T-helper 22 cell (primary cell): ENCODE measurements around the gene KSR2.

ENCODE experiments used
- DNase-seq: peaks from one replicate; pipeline ENCODE4 v3.0.0-alpha.2; 2020; ENCODE audit warnings: low read depth

Gene KSR2

DNA sequence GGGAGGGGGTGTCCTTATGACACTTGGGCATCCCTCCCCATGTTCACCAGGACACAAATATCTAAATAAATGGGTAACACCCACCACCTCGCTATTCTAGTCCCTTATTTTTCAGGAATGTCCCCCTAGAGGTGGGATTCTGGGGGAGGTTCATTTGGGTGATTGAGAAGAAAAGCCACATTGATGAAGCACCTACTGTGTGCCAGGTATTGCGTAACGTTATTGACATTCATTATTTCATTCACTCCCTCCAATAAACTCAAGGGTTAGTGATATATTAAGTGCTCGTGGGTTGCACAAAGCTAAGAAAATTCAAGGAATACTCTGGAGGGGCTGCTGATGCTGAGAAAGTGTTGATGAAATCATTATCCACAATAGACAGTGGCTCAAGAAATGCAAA is 514.8 kb downstream of the KSR2 start:
- DNase-seq, result no peak

DNA sequence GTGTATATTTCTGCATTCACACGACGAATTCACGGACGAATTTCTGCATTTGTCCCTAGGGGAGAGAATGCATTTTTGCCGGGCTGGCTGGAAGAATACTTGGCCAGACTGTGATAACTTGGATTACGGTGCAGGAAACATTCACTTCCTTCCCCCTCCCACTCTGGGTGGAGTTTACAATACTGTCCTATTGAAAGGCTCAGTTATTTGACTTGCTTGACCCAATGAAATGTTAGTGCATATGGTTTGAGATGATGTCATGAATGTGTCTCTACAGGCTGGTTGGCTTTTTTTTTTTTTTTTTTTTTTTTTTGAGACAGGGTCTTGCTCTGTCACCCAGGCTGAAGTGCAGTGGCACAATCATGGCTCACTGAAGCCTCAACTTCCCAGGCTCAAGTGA is 516.7 kb downstream of the KSR2 start:
- DNase-seq, result no peak

DNA sequence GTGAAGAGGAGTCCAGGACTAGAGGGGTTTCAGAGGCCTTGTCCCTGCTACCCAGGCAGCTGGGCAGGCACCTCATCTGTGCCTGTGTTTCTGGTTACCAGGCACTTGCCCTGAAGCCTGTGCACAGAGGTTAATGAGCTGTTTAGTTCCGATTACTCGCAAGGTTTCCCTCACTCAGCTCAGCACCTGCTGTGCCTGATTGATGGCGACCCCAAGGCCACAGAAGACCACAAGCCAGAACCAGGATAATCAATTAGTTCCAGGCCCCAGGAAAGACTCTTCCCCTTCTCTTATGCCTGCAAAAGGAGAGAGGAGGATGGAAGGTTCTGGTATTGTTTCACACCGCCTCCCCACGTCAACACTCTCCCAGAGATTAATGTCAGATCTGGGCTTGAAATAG is 518.6 kb downstream of the KSR2 start:
- no peak for DNase-seq

DNA sequence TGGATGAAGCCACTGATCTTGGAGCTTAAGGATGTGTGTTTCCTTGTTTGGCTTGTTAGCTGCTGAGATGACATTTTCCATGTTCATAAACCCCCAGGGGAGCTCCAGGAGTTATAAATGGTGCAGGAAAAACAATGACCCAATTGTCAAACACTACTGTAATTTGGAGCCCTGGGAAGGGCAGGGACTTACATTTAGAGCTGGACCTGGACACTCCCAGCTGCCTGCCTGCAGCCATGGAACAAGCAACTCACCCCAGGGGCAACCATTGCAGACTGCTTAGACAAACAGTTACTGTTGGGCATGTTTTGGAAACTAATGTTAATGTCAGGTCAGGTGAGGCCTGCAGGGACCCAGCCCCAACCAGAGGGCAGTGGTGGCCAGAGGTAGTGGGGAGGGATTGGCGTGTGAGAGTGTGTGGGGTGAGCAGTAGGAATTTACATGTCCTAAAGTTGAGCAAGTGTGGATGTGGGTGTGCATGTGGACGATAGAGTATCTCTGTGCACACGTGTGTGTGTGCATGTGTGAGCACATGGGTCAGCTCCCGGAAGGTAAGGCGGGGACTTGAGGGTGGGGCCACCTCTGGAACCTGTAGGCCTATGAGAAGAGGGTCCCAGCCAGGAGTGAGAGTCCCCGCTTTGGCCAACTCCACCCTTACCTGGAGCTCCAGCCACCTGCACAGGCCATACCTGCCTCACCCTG is 521.0 kb downstream of the KSR2 start:
- no peak for DNase-seq

DNA sequence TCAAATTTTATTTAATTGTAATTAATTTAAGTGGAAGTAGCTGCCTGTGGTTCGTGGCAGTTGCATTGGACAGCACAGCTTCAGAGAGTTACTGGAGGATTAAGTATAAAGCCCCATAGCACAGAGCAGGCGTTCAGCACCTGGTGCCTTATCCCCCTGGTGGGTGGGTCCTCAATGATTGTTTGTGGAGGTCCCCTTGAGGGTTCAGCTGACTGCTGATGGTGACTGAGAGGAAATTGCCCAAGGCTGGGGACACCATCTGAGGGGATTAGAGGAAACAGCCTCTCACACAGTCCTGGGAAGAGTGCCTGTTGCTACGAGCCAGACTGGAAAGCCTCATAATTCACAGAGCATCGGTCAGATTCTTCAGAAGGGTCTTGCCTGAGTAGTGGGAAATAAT is 524.0 kb downstream of the KSR2 start:
- DNase-seq, result no peak

DNA sequence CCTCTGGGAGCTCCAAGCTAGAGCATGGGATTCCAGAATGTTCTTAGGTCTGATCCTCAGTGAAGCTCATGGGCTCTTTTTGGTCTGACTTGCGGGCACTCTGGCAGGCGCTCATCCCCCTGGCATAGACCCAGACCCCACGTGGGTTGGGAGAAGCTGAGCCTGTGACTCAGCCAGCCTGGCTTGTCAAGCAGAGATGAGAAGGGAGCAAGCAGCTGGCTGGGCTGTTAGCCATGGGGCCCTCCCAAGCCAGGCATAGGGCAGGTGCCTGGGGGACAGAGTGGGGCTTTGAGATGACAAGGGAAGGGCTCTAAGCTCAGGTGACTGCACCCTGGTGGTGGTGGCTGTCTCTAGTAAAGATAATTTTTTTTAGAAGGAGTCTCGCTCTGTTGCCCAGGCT is 527.0 kb downstream of the KSR2 start:
- no peak for DNase-seq

DNA sequence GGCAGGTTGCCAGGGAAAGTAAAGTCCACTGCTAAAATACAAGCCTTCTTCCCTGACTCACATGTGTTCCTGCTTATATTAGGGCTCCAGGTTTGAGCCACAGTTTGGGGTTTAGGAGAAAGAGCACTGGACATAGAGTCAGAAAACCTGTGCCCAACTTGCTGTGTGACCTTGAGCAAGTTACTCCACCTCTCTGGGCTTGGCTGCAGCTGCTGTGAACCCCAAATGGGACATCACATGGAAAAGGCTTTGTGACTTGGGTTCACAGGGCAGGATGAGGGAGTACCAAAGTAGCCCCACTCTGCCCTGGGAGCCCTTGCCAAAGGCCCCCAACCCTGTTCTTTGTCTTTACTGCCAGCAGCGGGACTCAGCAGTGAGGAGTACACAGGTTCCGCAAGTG is 528.4 kb downstream of the KSR2 start:
- no peak for DNase-seq

DNA sequence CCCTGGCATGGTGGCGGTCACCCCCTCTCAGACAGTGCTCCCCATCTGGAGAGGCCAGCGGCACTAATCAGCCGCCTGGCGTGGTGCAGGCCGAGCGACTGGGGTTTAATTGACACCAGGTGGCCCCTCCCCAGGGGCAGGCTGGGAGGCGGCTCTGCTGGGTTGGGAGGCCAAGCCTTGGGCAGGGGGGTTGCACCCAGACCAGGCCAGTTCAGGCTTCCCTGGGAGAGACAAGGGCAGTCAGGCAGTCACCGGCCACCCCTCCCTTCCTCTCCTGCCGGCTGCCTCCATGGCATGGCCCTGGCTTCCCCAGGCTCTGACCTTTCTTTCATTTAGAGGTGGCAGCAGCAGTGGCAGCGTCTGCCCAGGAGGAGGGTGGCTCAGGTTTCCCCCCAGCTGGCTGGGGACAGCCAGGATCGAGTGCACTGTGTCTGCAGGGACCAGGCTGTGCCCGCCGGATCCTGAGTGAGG is 529.2 kb downstream of the KSR2 start:
- no peak for DNase-seq

DNA sequence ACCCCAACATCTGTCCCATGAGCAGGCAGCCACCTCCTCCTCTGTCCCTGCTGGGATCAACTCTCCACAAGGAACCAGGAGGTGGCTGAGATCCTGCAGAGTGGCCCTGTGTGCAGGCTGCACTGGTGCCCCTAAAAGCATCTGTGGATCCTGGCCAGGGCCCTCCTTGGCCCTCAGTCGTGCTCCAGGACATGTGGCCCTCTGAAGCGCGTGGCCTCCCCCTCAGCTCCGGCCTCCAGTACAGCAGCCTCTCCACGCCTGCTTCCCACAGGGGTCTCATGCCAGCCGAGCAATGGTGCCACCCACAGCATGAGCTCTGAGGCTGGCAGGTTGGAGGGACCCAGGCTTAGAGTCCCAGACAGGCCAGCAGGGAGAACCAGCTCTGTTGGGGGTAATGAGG is 530.0 kb downstream of the KSR2 start:
- DNase-seq, result no peak

DNA sequence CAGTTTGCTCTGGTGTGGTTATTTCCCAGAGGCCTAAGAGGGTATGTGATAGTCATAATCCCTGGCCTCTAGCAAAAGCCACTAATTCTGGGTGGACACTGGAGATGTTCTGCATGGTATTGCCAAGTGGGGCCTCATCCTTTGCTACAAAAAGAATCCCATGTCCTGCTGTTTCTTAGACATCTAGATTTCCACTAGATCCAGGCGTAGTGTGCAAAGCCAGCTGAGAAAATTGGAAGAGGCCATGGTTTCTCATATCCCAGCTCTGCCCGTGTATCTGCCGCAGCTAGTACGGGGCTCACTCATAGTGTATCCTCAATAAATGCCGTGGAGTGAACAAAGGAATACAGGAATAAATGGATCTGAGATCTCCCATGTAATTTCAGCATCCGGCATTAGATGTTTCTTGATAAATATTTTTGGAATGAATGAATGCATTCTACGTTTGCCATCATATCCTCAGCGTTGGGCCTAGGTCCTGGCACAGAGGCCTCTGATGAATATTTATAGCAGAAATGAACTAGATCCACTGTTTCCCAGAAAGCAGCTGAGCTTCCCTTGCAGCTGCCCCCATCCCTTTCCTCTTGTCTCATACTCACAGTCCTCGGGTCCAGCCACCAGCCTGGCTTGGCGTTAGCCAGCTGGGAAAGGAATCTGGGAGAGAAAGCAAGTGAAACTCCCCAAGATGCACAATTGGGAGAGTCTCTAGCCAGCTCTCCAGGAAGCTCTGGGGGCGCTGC is 531.1 kb downstream of the KSR2 start:
- DNase-seq, result no peak

DNA sequence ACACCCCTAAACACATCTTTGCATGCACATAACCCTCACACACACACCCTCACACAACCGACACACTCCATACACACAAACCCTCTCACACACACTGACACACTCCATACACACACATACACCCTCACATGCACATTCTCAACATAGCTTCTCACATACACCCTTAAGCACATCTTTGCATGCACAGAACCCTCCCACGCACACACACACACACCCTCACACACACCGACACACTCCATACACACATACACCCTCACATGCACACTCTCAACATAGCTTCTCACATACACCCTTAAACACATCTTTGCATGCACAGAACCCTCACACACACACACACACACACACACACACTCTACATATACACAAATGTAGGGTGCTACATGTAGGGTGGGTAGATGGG is 534.9 kb downstream of the KSR2 start:
- no peak for DNase-seq

DNA sequence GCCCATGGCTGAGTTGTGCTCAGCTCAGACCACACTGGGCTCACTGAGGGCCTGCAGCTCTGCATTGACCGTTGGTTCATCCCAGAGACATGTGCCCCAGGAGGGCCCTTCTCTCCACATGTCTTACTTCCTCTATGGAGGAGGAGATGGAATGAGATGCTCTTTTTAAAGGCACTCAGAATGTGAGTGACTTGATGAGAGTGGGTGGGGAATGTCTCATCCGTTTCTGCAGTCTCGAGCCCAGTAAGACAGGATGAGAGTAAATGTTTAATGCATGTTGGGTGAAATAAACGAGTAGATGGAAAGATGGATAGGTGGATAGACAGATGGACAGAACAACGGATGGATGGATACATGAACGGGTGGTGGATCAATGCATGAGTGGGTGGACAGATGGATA is 538.5 kb downstream of the KSR2 start:
- DNase-seq, result no peak

DNA sequence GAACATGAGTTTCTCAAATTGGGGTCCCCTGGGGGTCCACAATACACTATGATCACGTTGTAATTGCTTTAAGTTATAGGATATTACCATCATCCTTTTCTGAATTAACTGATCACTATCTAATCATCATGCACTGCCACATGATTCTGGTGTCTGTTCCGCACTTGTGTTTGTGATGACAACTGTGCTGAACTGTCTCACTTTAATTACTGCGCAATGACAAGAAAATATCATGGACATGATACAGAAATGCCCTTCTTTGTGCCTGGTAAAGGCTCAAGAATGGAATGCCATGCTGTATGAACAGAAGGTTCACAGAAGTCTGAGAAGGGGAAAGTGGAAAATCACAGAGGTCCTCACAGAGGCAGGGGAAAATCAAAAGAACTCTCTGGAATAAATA is 541.6 kb downstream of the KSR2 start:
- no peak for DNase-seq

DNA sequence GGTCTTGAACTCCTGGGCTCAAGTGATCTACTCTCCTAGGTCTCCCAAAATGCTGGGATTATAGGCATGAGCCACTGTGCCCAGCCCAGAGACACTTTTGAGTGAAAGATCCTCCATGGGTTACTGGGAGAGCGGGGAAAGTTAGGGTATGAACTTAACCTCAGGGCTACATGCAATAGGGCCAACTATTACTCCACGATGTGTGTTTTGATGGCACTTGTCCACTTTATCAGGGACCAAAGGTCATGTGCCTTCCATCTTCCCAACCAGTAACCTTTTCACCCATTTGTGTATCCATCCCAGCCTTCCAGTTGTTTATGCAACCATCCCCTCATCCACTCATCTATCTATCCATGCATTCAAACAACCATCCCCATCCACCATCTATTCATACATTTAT is 546.8 kb downstream of the KSR2 start:
- no peak for DNase-seq

DNA sequence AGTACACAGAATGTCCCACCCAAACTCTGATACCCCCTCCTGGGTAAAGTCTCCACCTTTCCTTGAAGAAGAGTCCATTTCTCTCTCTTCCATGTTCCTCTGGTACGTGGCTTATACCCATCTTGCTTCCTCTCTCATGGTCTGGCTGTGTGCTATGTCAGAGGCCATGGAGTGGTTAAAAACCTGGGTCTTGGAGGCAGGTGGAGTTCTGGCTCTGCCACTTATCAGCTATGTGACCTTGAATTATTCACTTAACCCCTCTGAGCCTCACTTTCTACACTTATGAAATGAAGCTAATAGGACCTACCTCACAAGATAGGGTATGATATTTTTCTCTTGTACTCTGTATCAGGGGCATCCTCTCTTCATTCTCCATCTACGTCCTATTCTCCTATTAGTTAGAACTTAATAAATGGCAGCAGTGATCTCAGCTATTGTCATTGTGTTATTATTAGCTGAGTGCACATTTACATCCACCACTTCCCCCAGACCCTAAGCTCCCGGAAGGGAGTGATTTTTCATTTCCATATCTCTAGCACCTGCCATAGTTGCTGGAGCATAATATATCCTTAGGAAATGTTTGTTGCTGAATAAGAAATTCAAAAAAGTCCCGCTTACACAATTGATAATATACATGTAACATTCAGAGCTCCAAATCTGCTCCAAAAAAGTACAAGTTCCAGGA is 547.6 kb downstream of the KSR2 start:
- DNase-seq, result no peak

DNA sequence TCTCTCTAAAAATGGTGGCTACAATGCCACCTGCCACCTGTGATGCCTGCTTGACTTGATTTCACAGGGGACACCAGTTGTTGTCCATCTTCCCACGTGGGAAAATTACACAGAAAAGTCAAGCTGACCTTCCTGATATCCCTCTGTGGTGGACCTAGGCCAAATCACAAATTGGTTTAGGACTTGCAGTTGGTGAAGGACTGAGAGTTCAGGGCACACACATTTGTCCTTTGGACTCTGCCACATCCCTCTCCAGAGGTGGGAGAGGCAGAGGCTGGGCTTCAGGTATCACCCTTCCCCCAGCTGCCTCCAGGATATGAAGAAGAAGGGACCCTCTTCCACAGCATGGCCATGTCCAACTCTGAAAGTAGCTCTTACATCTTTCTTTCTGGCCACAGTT is 551.8 kb downstream of the KSR2 start:
- no peak for DNase-seq

DNA sequence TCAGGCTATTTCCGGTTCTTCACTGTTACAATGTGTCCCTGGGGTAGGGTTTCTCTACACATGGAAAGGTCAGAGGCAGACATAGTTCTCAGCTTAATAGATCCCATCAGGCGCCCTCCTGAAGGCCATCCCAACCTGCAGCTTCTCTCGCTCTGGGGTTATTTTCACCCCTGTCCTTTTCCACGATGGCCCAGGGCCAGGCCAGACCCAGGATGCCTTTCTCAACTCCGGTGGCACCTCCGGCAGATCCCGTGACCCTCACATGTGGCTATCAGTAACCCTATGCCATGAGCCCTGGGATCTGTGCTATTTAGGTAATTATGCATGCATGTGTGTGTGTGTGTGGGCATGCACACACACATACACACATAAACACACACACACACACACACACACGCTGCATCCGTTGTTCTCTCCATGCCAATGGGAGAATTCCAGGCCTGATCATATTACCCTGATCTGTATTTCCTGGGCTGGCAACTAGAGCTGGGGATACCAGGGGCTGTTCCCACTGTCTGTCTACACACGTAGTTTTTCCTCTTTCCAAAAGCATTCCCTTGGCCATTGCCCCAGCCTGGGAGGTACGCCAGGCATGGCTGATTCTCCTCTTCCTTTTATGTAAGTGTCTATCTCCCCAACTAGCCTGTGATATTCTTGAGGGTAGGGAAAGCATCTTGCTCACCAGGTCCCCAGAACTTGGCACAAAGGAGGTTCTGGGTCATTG is 556.2 kb downstream of the KSR2 start:
- DNase-seq, result no peak

DNA sequence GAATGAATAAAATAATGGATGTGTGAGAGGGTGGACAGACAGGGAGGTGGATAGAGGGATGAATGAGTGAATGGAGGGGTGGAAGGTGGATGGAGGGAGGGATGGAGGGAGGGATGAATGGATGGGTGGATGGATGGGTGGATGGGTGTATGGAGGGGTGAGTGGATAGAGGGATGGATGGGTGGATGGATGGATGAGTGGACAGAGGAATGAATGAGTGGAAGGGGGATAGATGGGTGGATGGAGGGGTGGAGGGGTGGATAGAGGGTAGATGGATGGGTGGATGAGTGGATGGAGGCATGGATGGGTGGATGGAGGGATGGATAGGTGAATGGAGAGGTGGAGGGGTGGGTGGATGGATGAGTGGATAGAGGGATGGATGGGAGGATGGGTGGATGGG is 559.5 kb downstream of the KSR2 start:
- no peak for DNase-seq

DNA sequence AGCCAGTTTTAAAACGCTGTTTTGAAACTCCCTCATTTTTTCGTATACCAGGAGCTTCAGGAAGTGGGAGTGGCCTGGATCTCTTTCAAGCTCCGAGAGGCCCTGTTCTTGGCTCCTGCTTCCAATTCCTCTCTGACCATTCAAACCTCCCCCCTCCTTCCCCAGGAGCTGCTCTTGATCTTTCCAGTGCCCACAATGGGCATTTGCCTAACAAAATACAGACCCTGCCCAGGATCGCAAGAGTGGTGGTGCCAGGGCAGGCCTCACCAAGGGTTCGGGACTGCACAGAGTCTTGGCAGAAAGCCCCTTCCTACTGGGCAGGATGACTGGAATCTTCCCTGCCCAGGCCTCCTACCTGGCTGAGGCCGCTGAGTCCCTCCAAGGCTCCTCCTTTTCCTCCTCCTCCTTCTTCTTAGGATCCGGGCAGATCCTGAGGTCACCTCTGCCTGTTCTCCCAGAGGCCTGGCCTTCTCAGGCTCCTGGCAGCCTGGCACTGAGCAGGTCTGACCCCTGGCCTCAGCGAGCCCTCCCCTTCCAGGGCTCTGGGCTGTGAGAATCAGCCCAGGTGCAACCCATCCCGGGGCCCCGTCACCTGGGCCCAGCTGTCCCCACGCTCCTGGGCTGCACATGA is 560.5 kb downstream of the KSR2 start:
- no peak for DNase-seq

DNA sequence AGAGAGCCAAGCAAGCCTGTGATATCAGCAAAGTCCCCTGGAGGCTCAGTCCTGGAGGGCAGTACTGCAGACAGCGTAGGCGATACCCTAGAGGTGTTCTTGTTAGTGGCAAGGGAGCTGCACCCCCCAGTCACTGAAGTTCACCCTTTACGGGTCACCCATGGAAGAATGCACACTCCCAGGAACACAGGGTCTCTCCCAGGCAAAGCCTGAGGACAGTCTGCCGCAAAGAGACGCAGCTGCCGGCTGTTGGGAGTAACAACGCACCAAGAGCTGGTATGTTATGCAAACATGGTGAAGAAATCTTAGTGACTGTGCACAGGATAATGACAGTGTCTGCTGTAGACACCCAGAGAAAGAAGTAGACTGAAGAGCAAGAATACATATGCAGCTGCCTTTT is 563.9 kb downstream of the KSR2 start:
- no peak for DNase-seq

DNA sequence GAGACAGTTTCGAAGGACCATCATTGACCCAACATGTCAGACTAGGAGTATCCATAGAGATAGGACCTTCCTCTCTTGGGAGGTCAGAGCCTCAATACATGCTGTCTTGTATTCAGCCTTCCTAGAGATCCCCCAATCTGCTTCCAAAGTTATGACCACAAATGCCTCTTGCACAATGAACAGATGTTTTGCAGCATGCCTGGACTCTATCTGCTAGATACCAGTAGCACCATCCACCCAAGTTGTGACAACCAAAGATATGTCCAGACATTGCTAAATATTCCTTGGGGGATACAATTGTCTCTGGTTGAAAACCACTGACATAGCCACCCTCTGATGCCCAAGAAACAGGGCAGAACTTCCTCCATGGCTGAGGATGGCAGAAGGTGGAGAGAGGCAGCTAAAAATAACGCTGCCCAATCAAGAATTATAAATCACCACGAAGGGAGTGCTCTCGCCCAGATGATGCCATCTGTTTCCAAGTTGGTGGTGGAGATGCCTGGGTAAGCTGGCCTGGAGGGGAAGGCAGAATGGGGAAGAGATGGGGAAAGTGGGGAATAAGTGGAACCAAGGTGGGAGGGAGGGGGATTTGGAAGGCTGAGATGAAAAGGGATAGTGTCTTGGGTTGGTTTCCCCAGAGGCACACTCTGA is 564.5 kb downstream of the KSR2 start:
- no peak for DNase-seq
